Panc1 (cell line): ENCODE results near the gene MVK. TPM values are rescaled to one million over a fixed set of nuclear protein-coding genes. Genes with fewer than 3 reads are reported as not detected.

Source experiments
- ATAC-seq: fragments of 200-7000 bp; cut with Tn5 transposase; 2 replicates; pipeline ENCODE4 v1.9.1; 2020; ENCODE audit warnings: mild to moderate bottlenecking, moderate library complexity
- BruUV-seq: library from RNA; stranded (reverse); fragments of 400-500 nt; replicated peaks from 2 replicates; lab custom pipeline; 2021; lab: Mats Ljungman, UMichigan
- CTCF ChIA-PET: fragments of 300-600 bp; sonication (Branson Sonifier 250); formaldehyde crosslinking; loops from one replicate; lab custom pipeline; 2022; ENCODE audit warnings: antibody characterized with exemption; lab: Charles Lee
- POLR2A ChIA-PET: fragments of 300-600 bp; sonication (Branson Sonifier 250); formaldehyde crosslinking; loops from one replicate; lab custom pipeline; 2022; ENCODE audit warnings: antibody characterized with exemption; lab: Charles Lee
- DNase-seq: peaks from one replicate; pipeline ENCODE4 v3.0.0-alpha.2; 2010; ENCODE audit warnings: low read depth, low spot score
- H3K27ac ChIP-seq: 2 replicates; pipeline ENCODE4 v1.5.1; 2011; ENCODE audit warnings: mild to moderate bottlenecking, low read length, inconsistent platforms
- H3K27me3 ChIP-seq: fragments of 200-500 bp; sonication (Bioruptor generic); 2 replicates; pipeline ENCODE4 v1.6.0; 2014; ENCODE audit warnings: low read length, inconsistent platforms; ENCODE audit not compliant: control insufficient read depth, insufficient read depth
- H3K36me3 ChIP-seq: fragments of 200-500 bp; sonication (Bioruptor generic); 2 replicates; pipeline ENCODE4 v1.5.1; 2014; ENCODE audit warnings: inconsistent platforms, mild to moderate bottlenecking, low read length, moderate library complexity; ENCODE audit not compliant: control insufficient read depth, insufficient read depth
- H3K4me1 ChIP-seq: 2 replicates; pipeline ENCODE4 v1.5.1; 2011; ENCODE audit warnings: inconsistent platforms, mild to moderate bottlenecking, low read length, moderate library complexity; ENCODE audit not compliant: control insufficient read depth, insufficient read depth
- H3K4me3 ChIP-seq, 2 experiments: 2 replicates each; pipeline ENCODE4 v1.5.1; 2011 to 2012; ENCODE audit warnings: low read depth in 2 of 2, low read length in 2 of 2, mild to moderate bottlenecking in 2 of 2, inconsistent platforms in 1 of 2, moderate library complexity in 1 of 2
- H3K9me3 ChIP-seq: fragments of 200-500 bp; sonication (Bioruptor generic); 2 replicates; pipeline ENCODE4 v1.5.1; 2014; ENCODE audit warnings: low read depth, mild to moderate bottlenecking, inconsistent platforms, low read length, moderate library complexity; ENCODE audit not compliant: control insufficient read depth, insufficient read depth
- CTCF ChIP-seq: fragments of 450-650 bp; IDR thresholded peaks from 2 replicates; pipeline ENCODE4 v1.5.1; 2017; ENCODE audit warnings: mild to moderate bottlenecking
- POLR2AphosphoS5 ChIP-seq: IDR thresholded peaks from 2 replicates; pipeline ENCODE4 v1.6.1; 2012; ENCODE audit warnings: mild to moderate bottlenecking, low read depth, low read length, moderate library complexity
- REST ChIP-seq, 2 experiments: IDR thresholded peaks; 2 replicates each; pipeline ENCODE4 v1.6.1; 2011 to 2012; ENCODE audit warnings: low read depth in 2 of 2, control low read depth in 1 of 2, low read length in 1 of 2, mild to moderate bottlenecking in 1 of 2, moderate library complexity in 1 of 2; ENCODE audit not compliant: insufficient read depth in 1 of 2
- SIN3A ChIP-seq: IDR thresholded peaks from 2 replicates; pipeline ENCODE4 v1.6.1; 2012; ENCODE audit warnings: low read depth, mild to moderate bottlenecking, low read length, moderate library complexity, borderline replicate concordance; ENCODE audit not compliant: insufficient read depth
- TCF7L2 ChIP-seq: IDR thresholded peaks from 2 replicates; pipeline ENCODE4 v1.6.1; 2011; ENCODE audit warnings: mild to moderate bottlenecking, low read depth, low read length, inconsistent platforms
- in situ Hi-C: cut with HindIII; loops from 2 replicates; pipeline ENCODE4 v1.10.0; 2016; ENCODE audit warnings: low sequenced_read_pairs, low pct_unique_long_range_greater_than_20kb
- intact Hi-C: fragments of 100-400 bp; cut with micrococcal nuclease; formaldehyde crosslinking; loops from one replicate; pipeline ENCODE4 v1.10.0; 2022; ENCODE audit not compliant: unreplicated experiment
- total RNA-seq: library from RNA; stranded (reverse); gene quantifications from one replicate; pipeline ENCODE4 v1.2.1, GENCODE V29; 2021; ENCODE audit not compliant: unreplicated experiment

MVK gene
- total RNA-seq, 1 experiment from 2014 or later, result 41.6 TPM

DNA sequence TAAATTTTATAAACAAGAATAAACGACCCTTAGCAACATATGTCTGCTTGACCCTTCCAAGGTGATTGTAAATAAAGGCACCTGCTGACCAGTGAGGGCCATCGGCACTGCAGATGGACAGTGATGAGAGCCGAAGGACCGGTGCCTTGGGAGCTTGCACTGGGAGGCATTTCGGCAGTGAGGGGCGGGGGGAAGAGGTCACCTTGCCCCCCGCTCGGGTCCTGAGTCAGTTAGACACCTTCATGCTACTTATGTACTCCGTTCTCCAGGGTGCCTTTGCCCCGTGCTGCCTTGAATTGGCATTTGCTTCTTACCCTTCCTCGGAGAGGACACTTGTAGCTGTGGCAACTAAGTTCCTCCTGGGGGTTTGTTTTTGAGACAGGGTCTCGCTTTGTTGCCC lies 23.3 kb upstream of the MVK start:
- DNase-seq (no peak), ATAC-seq (no peak)
- Histone ChIP-seq H3K36me3 (no peaks in the 10 kb centered on the region), H3K27ac (no peak overlapping the region), H3K9me3 (no peaks in the 10 kb centered on the region), H3K4me3 (no peak overlapping the region), H3K27me3 (peaks cover 14% of the 10 kb centered on the region), H3K4me1 (no peaks in the 10 kb centered on the region)
- intact Hi-C loops (no loop called here), in situ Hi-C loops (no loop called here)
- no peak for TF ChIP-seq SIN3A
- no peak for TF ChIP-seq CTCF
- TF ChIP-seq TCF7L2, result no peak
- no peak for TF ChIP-seq REST (IDR thresholded peaks at IDR 0.05; ENCODE audit: insufficient read depth in 1 of 2, low read depth in 2 of 2, low read length in 1 of 2)
- no peak for TF ChIP-seq POLR2AphosphoS5
- POLR2A ChIA-PET, result interaction anchor here (0.7 kb wide), 1 partner anchor 100 kb away, joined by 5 read pairs; no protein-coding TSS in a partner anchor
- CTCF ChIA-PET, result interaction anchor here (0.7 kb wide), 1 partner anchor 117 kb away, joined by 3 read pairs; no protein-coding TSS in a partner anchor
- BruUV-seq, result no TSS peak

GRCh38 chr12:109551108-109551507 lies 22.5 kb upstream of the MVK start:
- DNase-seq, result no peak
- BruUV-seq, result no TSS peak
- no peaks in the 10 kb centered on the region for H3K4me1 ChIP-seq
- H3K27me3 ChIP-seq, result peaks cover 14% of the 10 kb centered on the region
- POLR2A ChIA-PET, result no interaction called here
- no peak overlapping the region for H3K4me3 ChIP-seq
- in situ Hi-C loops (no loop called here), intact Hi-C loops (no loop called here)
- no peaks in the 10 kb centered on the region for H3K9me3 ChIP-seq
- no peak overlapping the region for H3K27ac ChIP-seq
- CTCF ChIA-PET, result no interaction called here
- TF ChIP-seq POLR2AphosphoS5 (no peak), CTCF (no peak), SIN3A (no peak), TCF7L2 (no peak), REST (IDR thresholded peaks at IDR 0.05; ENCODE audit: insufficient read depth in 1 of 2, low read depth in 2 of 2, low read length in 1 of 2) (no peak; a peak in 1 of 4 replicates)
- ATAC-seq, result no peak
- no peaks in the 10 kb centered on the region for H3K36me3 ChIP-seq
